Upper lobe of left lung (tissue), 6 donors: ENCODE data around the gene CDC42BPA. TPM values are rescaled to one million over a fixed set of nuclear protein-coding genes. Genes with fewer than 3 reads are reported as not detected.
A peak's percentile ranks its signal among the peaks of the same experiment; 100 is the strongest.
"Not testable (repeated sequence)": the region's sequence is repeated elsewhere in the genome, so short reads cannot be mapped to it uniquely, and the experiment has no call there.

Source experiments
- ATAC-seq, 2 donors: fragments of 200-7000 bp; cut with Tn5 transposase; one replicate each; pipeline ENCODE4 v1.9.1; 2022; ENCODE audit warnings: mild to moderate bottlenecking in 2 of 2, moderate library complexity in 2 of 2; ENCODE audit not compliant: low FRiP score in 2 of 2
- DNase-seq, 2 donors: peaks; one replicate each; pipeline ENCODE4 v3.0.0-alpha.2; 2019 to 2020
- H3K27ac ChIP-seq, 4 donors: fragments of 200-600 bp; sonication (generic); one replicate each; pipeline ENCODE4 v1.5.1; 2016 to 2019
- H3K27me3 ChIP-seq, 4 donors: fragments of 200-600 bp; sonication (generic); one replicate each; pipeline ENCODE4 v1.5.1; 2017 to 2019
- H3K36me3 ChIP-seq, 4 donors: fragments of 200-600 bp; sonication (generic); one replicate each; pipeline ENCODE4 v1.5.1; 2016 to 2019
- H3K4me1 ChIP-seq, 4 donors: fragments of 200-600 bp; sonication (generic); one replicate each; pipeline ENCODE4 v1.5.1; 2018 to 2019
- H3K4me3 ChIP-seq, 4 donors: fragments of 200-600 bp; sonication (generic); one replicate each; pipeline ENCODE4 v1.5.1; 2017 to 2019; ENCODE audit warnings: mild to moderate bottlenecking in 2 of 4, moderate library complexity in 1 of 4
- H3K9me3 ChIP-seq, 4 donors: fragments of 200-600 bp; sonication (generic); one replicate each; pipeline ENCODE4 v1.5.1; 2018 to 2019
- EP300 ChIP-seq, 4 donors: sonication (generic); formaldehyde crosslinking; IDR thresholded peaks; one replicate each; pipeline ENCODE4 v1.5.1; 2017; ENCODE audit warnings: antibody characterized with exemption in 4 of 4, control low read depth in 2 of 4
- POLR2A ChIP-seq, 4 donors: fragments of 450-650 bp; IDR thresholded peaks; one replicate each; pipeline ENCODE4 v1.5.1; 2016 to 2017; ENCODE audit warnings: antibody characterized with exemption in 4 of 4, mild to moderate bottlenecking in 2 of 4
- POLR2AphosphoS5 ChIP-seq, 2 donors: sonication (generic); formaldehyde crosslinking; IDR thresholded peaks; one replicate each; pipeline ENCODE4 v1.5.1; 2017; ENCODE audit warnings: antibody characterized with exemption in 2 of 2
- WGBS, 2 donors: methylation state at CpG; one replicate each; pipeline ENCODE4 v1.1.5; 2017 to 2018; 5-methylcytosine and 5-hydroxymethylcytosine counted together
- total RNA-seq, 6 donors: library from RNA; depleted of rRNA in 4 of 6; stranded (reverse); fragments of >200 nt in 4 of 6; gene quantifications; one replicate each; pipeline versions ENCODE4 v1.1.0 to v1.2.1, GENCODE V29; 2016 to 2021
- TF ChIP-seq, protein P1 (sequence below), 6 experiments: fragments of 450-650 bp in 4 of 6; fragments of 200-600 bp in 2 of 6; sonication (generic) in 2 of 6; IDR thresholded peaks; one replicate each; pipeline ENCODE4 v1.5.1; 2016 to 2019; ENCODE audit warnings: antibody characterized with exemption in 6 of 6
- donor health status: DM: no; HTN: no; CAD: no; lungs with moderate emphysema.
- donor health status: DM: no; HTN: yes; CAD: no; lungs with severe emphysema.

CDC42BPA gene
- total RNA-seq, 6 donors from 2014 or later, result 27.8 to 76.1 (median 33.1) TPM

DNA sequence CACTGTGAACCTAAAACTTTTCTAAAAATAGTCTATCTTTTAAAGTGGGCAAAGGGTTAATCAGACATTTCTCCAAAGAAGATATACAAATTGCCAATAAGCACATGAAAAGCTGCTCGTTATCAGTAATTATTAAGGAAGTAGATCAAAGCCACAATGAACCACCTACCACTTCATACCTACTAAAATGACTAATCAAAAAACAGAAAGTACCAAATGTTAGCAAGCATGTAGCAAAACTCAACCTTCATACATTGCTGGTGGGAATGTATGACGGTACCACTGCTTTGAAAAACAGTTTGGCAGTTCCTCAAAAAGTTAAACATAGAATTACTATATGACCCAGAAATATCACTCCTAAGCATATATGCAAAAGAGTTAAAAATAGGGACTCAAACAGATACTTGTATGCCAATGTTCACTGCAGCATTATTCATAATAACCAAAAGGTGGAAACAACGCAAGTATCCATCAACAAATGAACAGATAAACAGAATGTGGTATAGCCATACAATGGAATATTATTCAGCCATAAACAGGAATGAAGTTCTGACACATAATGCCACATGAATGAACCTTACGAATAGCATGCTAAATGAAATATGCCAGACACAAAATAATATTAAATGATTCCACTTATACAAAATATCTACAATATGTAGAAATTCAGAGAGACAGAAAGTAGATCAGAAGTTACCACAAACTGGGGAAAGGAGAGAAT, 21.1 kb downstream of the CDC42BPA start:
- TF ChIP-seq POLR2A (IDR thresholded peaks at IDR 0.05) (no peak), EP300 (IDR thresholded peaks at IDR 0.05) (no peak), POLR2AphosphoS5 (IDR thresholded peaks at IDR 0.05) (no peak)
- TF ChIP-seq, protein P1, sequence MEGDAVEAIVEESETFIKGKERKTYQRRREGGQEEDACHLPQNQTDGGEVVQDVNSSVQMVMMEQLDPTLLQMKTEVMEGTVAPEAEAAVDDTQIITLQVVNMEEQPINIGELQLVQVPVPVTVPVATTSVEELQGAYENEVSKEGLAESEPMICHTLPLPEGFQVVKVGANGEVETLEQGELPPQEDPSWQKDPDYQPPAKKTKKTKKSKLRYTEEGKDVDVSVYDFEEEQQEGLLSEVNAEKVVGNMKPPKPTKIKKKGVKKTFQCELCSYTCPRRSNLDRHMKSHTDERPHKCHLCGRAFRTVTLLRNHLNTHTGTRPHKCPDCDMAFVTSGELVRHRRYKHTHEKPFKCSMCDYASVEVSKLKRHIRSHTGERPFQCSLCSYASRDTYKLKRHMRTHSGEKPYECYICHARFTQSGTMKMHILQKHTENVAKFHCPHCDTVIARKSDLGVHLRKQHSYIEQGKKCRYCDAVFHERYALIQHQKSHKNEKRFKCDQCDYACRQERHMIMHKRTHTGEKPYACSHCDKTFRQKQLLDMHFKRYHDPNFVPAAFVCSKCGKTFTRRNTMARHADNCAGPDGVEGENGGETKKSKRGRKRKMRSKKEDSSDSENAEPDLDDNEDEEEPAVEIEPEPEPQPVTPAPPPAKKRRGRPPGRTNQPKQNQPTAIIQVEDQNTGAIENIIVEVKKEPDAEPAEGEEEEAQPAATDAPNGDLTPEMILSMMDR (IDR thresholded peaks at IDR 0.05), result no peak
- ATAC-seq (no peak), DNase-seq (no peak)
- H3K4me1 ChIP-seq, result peaks cover 9 to 18% (median 15%) of the 10 kb centered on the region in 4 donors
- H3K9me3 ChIP-seq, result no peaks in the 10 kb centered on the region
- H3K4me3 ChIP-seq, result no peak overlapping the region
- 90 to 92% methylated on average over 4 of the region's 4 CpGs for WGBS, 2 donors
- no peak overlapping the region for H3K27ac ChIP-seq
- H3K36me3 ChIP-seq, result no peaks in the 10 kb centered on the region
- H3K27me3 ChIP-seq, result no peaks in the 10 kb centered on the region

DNA sequence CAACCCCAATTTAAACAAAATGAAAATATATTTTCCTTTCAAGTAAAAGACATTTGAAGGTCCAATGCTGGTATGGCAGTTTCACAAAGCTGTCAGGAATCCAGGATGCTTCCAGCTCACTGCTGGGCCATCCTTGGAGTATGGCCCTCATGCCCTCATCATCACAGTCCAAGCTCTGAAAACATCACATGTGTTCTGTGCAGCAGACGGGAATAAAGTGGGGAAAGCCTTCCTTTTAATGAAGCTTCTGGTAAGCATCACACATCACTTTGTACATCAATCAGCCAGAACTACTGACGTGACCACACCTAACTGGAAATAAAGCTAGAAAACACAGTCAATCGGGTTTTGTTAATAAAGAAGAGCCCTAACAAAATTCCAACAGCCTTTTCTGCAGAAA, 22.7 kb downstream of the CDC42BPA start:
- Histone ChIP-seq H3K9me3 (no peaks in the 10 kb centered on the region), H3K36me3 (no peaks in the 10 kb centered on the region), H3K27me3 (no peaks in the 10 kb centered on the region), H3K4me3 (no peak overlapping the region), H3K27ac (no peak overlapping the region), H3K4me1 (peaks cover 9 to 18% (median 15%) of the 10 kb centered on the region in 4 donors)
- WGBS, 2 donors, result 74 to 78% methylated on average over 3 of the region's 3 CpGs
- no peak for TF ChIP-seq POLR2AphosphoS5 (IDR thresholded peaks at IDR 0.05)
- no peak for TF ChIP-seq EP300 (IDR thresholded peaks at IDR 0.05)
- TF ChIP-seq, protein P1 (IDR thresholded peaks at IDR 0.05), result no peak
- TF ChIP-seq POLR2A (IDR thresholded peaks at IDR 0.05), result no peak
- no peak for ATAC-seq
- no peak for DNase-seq

DNA sequence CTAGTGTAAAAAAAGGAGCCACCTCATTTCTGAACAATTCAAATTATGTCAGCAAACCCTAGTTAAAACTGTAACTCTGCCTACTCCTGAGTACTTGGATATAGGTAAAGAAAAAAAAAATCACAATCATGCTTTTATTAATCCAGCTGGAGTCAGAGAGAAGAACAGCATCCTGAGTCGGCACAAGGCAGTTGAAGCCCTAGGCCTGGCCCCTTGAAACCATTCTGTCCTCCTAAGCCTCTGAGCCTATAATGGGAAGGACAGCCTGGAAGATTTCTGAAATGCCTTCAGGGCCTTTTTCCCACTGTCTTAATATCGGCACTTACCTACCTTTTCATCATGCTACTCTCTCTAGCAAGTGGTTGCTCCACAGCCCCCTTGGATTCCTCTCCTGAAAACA, 32.5 kb downstream of the CDC42BPA start:
- 98 to 100% methylated on average over 2 of the region's 2 CpGs for WGBS, 2 donors
- no peak for DNase-seq

DNA sequence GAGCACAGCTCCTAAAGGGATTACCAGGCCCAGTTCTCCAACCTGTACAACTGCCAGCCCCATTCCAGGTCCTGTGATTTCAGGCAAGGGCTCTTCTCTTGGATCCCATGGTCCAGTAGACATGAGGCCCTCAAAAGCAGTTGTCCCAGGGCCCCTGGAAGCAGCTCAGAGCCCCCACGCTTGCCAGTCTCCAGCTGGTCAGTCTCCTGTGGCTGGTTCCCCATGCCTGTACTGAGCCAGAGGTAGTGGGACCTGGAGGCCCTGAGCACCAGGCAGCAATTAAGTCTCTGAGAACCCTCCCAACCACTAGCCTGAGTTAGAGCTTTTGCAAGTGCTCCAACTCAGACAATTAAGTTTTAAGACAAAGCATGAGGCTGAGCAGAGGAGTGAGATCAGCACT, 36.9 kb downstream of the CDC42BPA start:
- TF ChIP-seq EP300 (IDR thresholded peaks at IDR 0.05) (no peak), POLR2A (IDR thresholded peaks at IDR 0.05) (no peak), POLR2AphosphoS5 (IDR thresholded peaks at IDR 0.05) (no peak)
- TF ChIP-seq, protein P1 (IDR thresholded peaks at IDR 0.05), result no peak
- DNase-seq, result no peak
- H3K4me1 ChIP-seq, result peaks cover 0 to 4% (median 0%) of the 10 kb centered on the region in 4 donors
- no peak for ATAC-seq
- H3K9me3 ChIP-seq, result peaks cover 0 to 10% (median 3%) of the 10 kb centered on the region in 4 donors
- WGBS, 2 donors, result 44 to 100% methylated on average over 1 of the region's 1 CpG
- H3K27me3 ChIP-seq, result no peaks in the 10 kb centered on the region
- no peaks in the 10 kb centered on the region for H3K36me3 ChIP-seq
- H3K27ac ChIP-seq, result no peak overlapping the region
- H3K4me3 ChIP-seq, result no peak overlapping the region

More for the DNA sequence above, 32.5 kb downstream of the CDC42BPA start:
- Histone ChIP-seq H3K9me3 (peaks cover 0 to 11% (median 3%) of the 10 kb centered on the region in 4 donors), H3K27me3 (no peaks in the 10 kb centered on the region), H3K27ac (no peak overlapping the region), H3K4me1 (peaks cover 0 to 4% (median 0%) of the 10 kb centered on the region in 4 donors), H3K36me3 (no peaks in the 10 kb centered on the region), H3K4me3 (no peak overlapping the region)
- no peak for ATAC-seq
- TF ChIP-seq EP300 (IDR thresholded peaks at IDR 0.05) (no peak), POLR2A (IDR thresholded peaks at IDR 0.05) (no peak), POLR2AphosphoS5 (IDR thresholded peaks at IDR 0.05) (no peak)

GRCh38 chr1:227280836-227281235, 37.5 kb downstream of the CDC42BPA start:
- 83 to 87% methylated on average over 1 of the region's 1 CpG for WGBS, 2 donors
- Histone ChIP-seq H3K36me3 (no peaks in the 10 kb centered on the region), H3K4me1 (peaks cover 0 to 4% (median 0%) of the 10 kb centered on the region in 4 donors), H3K9me3 (peaks cover 0 to 4% (median under 1%) of the 10 kb centered on the region in 4 donors), H3K27me3 (no peaks in the 10 kb centered on the region), H3K27ac (no peak overlapping the region), H3K4me3 (no peak overlapping the region)
- DNase-seq, result no peak
- ATAC-seq, result no peak
- TF ChIP-seq POLR2AphosphoS5 (IDR thresholded peaks at IDR 0.05) (no peak), EP300 (IDR thresholded peaks at IDR 0.05) (no peak), POLR2A (IDR thresholded peaks at IDR 0.05) (no peak)
- TF ChIP-seq, protein P1 (IDR thresholded peaks at IDR 0.05), result no peak

DNA sequence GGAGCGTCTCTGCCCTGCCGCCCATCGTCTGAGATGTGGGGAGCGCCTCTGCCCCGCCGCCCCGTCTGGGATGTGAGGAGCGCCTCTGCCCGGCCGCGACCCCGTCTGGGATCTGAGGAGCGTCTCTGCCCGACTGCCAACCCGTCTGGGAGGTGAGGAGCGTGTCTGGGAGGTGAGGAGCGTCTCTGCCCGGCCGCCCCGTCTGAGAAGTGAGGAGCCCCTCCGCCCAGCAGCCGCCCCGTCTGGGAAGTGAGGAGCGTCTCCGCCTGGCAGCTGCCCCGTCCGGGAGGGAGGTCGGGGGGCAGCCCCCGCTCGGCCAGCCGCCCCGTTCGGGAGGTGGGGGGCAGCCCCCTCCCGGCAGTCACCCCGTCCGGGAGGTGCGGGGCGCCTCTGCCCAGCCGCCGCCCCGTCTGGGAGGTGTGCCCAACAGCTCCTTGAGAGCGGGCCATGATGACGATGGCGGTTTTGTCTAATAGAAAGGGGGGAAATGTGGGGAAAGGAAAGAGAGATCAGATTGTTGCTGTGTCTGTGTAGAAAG, 42.1 kb downstream of the CDC42BPA start:
- H3K27ac ChIP-seq, ATAC-seq, H3K36me3 ChIP-seq, H3K27me3 ChIP-seq, H3K4me3 ChIP-seq, H3K4me1 ChIP-seq, H3K9me3 ChIP-seq: not testable (repeated sequence)
- 96 to 99% methylated on average over 10 to 43 of the region's 44 CpGs for WGBS, 2 donors
- peak in 1 of 2 donors; percentile 65 for DNase-seq
